Kidney glomerular epithelial cell (primary cell): ENCODE results near the gene CLEC16A.
A peak's percentile ranks its signal among the peaks of the same experiment; 100 is the strongest.
"Not testable (repeated sequence)": the region's sequence is repeated elsewhere in the genome, so short reads cannot be mapped to it uniquely, and the experiment has no call there.

Experiments used
- DNase-seq: peaks from one replicate; lab custom pipeline; 2025; lab: John Stamatoyannopoulos, UW

The CLEC16A gene

DNA sequence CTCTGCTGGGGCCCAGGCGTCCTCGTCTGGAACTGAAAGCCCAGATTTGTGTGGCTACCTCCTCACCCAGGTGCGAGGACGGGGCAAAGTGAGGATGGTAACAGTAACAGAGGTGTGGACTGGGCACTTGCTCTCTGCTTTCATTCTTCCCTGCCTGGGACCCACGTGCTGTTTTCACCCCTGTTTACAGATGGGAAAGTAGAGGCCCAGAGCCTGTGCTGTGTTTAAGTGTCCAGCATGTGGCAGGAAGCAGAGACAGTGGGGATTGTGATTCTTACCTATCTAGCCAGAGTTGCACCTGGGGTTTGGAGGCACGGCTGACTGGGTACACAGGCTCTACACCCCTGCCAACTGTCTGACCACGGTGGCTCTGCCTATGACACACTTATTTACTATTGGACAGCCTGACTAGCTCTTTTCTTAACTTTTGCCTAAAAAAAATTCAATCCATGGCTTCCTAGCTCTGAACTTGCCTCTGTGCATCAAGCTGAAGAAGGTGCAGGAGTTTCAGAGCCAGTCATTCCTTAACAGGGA is 155.4 kb downstream of the CLEC16A start:
- no peak for DNase-seq

DNA sequence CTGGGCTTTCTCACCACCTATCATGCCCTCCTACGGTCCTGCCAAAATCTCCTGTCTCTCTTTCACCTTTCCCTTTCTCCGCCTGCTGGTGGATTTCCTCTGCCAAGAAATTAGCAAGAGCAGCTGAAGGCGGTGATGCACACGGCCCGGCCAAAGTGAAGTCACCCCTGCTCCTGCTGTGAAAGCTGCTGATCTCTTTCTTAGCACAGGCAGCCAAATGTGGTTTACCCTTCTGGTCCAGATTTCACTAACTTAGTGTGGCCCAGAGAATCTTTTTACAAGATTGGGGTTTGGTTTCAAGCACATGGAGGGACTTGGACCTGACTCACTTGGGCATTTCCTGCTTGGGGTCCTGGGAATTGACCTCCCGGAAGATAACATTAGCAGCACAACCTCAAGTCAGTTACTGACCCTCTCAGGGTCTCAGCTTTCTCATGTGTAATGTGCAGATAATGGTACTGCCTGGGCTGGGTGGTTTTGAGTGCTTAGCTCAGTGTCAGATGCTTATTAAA is 155.9 kb downstream of the CLEC16A start:
- DNase-seq: peak; percentile 45

DNA sequence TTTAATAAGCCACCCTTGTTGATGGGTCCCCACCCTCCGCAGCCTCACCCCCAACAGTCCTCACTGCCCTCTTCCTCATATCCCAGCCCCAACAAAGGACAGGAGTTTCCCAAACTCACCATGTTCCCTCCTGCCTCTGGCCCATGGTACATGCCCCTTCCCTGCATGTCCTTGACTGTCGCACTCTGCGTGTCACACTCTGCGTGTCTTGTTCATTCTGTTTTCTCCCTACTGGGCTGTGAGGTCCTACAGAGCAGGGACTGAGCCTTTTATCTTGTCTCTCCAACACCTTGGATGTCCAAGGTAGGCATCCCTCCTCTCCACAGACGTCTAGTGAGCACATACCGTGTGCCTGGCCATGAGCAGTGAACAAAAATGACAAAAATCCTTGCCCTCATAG is 156.9 kb downstream of the CLEC16A start:
- DNase-seq: no peak

DNA sequence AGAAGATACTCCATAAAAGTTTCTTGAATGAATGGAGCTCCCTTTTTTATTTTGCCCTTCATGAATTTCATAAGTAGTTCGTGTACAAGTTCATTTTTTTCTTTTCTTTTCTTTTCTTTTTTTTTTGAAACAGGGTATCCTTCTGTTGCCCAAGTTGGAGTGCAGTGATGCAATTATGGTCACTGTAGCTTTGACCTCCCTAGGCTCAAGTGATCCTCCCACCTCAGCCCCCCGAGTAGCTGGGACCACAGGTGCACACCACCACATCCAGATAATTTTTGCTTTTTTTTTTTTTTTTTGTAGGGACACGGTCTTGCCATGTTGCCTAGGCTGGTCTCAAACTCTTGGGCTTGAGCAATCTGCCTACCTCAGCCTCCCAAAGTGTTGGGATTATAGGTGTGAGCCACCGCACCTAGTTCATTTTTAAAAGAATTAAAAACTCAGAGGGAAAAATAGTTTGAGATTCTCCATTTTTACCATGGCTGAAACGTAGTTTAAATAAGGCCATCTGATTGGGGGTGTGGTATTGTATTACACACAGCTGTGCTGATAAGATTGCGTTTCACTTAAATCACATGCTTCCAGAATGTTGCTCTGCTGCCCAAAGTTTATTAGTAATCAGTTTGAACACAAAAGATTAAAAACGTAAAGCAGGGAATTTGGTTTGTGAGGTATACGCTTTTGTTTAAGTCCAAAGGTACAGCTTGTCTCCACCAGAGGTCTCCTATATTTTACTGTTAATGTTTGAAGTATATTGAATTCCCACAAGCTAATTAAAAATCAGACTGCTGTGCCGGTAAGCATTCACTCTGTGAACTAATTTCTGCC is 157.5 kb downstream of the CLEC16A start:
- DNase-seq: no peak

DNA sequence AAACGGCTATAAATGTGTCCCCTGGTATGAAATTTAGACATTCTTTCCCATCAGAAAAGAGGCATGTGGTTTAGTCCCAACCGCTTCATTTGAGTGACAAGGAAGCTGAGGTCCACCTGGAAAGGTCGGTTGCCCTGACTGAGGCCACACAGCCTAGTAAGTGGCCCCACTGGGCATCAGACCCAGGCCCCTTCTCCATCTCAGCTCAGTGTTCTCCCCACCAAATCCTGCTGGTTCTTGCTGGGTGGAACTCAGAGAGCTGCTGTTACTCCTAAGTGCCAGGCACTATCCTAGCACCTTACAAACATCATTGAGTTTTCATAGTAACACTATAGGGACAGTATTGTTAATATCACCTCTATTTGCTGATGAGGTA is 158.1 kb downstream of the CLEC16A start:
- no peak for DNase-seq

DNA sequence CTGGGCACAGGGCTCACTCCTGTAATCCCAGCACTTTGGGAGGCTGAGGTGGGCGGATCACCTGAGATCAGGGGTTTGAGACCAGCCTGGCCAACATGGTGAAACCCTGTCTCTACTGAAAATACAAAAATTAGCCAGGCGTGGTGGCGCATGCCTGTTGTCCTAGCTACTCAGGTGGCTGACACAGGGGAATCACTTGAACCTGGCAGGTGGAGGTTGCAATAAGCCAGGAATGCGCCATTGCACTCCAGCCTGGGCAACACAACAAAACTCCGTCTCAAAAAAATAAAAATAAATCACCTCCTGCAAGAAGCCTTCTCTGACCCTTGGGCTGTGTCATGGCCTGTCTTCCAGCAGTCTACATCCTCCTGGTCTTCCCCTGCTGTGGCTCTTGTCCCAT is 158.9 kb downstream of the CLEC16A start:
- not testable (repeated sequence) for DNase-seq

DNA sequence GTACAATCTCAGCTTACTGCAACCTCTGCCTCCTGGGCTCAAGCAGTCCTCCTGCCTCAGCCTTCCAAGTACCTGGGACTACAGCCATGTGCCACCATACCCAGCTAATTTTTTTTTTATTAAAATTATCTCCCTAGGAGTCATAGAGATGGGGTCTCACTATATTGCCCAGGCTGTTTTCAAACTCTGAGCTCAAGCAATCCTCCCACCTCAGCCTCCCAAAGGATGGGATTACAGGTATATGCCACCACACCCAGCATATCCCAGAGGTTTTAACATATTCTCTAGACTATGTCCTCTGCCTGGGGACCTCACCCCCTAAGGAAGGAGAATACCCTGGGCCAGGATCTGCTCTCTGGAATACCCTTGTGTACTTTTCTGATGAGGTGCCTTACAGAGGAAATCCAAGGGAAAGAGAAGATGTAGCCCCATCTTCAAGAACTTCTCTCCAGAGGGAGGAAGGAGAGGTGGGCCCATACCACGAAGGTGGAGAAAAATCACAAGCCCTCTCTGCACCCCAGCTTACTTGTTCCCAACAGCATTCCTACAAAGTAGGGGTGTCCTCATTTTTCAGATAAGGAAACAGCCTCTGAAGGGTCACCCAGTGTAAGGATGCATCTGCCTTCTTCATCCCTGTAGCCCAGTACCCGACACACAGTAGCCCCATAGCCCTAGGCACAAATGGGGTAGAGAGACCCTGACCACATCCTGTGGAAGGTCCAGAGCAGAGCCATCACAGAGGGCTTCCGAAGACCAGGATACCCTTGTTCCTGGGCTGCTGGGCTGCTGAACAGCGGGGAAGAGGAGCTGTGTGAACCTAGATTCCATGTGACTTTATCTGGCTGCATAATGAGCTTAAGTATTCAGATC is 160.0 kb downstream of the CLEC16A start:
- no peak for DNase-seq

DNA sequence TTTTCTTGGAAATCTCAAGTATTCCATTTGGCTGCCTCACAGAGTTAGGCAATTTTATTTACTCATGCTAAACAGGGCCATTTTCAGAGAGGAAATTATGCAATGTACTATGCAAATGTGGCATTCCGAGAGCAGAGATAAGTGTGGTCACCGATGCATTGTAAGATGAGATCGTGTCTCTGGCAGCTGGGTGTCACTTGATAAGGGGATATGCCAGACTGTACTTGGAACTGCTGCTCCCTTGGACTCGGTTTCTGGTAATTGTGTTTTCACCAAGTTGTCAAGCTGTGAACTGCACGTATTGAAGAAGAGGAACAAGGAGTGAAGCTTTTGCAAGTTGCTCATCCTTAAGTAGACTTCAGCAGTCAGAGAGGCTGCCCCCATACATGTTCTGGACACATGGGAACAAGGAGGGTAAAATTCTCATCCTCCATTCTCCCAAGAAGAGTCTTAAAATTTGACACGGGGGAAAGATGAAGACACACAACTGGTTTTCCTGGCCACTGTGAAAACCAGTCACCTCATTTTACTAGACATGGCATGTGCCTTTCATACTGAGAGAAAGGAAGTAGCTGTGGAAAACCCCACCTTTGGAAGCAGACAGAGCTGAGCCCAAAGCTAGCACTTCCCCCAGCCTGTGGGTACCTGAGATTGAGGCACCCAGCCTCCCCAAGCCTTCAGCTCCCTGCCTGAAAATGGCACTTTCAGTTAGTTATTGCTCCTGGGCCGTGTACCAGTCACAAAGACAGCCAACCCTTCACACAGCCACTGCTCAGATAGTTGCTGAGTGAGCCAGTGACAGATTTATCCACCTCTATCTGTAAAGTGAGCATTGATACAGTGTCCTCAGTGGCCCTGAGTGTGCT is 160.9 kb downstream of the CLEC16A start:
- DNase-seq: peak; percentile 73

DNA sequence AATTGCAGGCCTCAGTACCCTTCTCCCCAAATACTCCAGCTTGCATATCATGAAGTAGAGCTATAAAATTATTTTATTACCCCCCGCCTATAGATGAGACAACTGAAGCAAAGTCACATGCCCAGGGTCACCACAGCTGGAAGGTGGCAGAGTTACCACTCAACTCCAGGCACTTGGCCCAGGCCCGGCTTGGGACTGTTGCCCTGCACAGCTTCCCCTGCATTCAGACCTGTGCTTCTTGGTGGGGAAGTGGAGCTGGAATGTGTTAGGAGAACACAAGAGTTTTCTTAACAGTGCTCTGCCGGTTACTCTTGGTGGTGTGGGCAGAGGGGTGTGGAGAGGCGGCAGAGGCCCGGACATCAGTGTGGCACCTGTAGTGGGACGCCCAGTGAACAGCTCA is 162.4 kb downstream of the CLEC16A start:
- DNase-seq: no peak

DNA sequence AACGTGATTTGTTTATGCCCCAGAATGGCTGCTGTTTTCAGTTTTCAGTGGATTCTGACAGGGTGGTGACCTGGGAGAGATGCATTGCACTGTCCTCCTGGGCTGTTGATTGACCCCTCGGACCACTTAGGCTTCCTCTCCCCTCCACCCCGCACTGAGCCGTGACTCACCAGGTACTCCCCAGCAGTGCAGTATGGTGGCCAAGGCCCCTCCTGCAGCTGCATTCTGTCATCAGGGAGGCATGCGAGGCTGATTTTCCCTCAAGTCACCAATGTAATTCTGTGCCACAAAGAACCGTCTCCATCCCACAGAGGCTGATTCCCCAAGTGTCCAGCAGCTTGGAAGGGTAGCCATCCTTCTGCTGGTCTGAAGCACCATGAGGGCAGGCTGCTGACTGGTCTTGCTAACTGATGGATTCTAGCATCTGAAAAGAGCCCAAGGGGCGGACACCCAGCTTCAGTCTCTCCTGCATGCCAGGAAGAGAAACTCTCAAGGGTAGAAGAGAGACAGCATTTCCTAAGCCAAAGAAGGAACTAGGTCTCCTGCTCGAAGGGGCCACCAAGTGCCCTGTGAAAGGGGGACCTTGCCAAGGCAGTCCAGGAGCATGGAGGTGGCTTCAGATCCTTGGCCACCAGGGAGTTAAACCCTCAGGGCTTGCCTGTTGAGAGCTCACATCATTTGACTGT is 163.6 kb downstream of the CLEC16A start:
- DNase-seq: no peak

DNA sequence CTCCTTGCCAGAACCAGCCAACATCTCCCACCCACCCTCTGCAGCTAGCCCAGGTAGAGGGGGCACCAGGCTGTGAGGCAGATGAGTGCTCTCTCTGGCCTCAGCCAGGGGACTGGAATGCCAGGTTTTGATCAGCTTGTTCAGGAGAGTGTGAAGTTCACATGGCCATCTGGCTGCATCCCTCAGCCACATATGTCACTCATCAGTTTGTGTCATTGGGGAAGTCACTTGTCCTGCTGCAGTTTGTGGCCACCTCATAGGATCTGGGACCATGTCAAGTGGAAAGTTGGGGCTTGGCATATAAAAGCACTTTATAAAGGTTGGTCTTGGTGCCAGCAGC is 164.1 kb downstream of the CLEC16A start:
- DNase-seq: no peak

DNA sequence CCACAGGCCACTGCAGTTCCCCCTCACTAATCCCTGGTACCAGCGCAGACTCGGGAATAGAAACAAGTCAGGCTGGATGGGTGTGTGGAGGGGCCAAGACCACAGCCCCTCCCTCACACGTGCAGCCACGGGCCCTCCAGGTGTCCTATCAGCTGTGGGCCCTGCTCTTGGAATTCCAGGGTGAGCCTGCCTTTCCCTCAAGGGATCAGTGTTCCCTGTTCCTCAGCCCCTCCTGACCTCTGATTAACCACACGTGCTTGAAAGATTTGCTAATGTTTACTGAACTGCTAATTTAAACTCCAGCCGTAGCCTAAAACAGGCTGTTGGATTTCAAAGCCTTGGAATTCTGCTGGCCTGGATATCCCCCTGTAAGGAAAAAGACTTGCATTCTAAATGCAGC is 165.2 kb downstream of the CLEC16A start:
- no peak for DNase-seq

DNA sequence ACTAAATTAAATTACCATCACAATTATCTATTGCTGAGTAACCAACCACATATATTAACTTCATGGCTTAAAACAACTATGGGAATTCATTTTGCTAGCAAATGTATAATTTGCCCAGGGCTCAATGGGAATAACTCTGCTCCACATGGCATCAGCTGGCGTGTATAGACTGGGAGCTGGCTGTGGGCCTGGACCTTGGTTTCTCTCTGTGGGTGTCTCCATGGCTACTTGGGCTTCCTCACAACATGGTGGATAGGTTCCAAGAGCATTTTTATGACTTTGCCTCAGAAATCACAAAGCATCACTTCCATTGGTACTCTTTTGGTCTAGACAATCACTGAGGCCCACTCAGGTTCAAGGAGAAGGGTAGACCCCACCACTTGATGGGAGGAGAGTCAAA is 166.8 kb downstream of the CLEC16A start:
- DNase-seq: no peak

DNA sequence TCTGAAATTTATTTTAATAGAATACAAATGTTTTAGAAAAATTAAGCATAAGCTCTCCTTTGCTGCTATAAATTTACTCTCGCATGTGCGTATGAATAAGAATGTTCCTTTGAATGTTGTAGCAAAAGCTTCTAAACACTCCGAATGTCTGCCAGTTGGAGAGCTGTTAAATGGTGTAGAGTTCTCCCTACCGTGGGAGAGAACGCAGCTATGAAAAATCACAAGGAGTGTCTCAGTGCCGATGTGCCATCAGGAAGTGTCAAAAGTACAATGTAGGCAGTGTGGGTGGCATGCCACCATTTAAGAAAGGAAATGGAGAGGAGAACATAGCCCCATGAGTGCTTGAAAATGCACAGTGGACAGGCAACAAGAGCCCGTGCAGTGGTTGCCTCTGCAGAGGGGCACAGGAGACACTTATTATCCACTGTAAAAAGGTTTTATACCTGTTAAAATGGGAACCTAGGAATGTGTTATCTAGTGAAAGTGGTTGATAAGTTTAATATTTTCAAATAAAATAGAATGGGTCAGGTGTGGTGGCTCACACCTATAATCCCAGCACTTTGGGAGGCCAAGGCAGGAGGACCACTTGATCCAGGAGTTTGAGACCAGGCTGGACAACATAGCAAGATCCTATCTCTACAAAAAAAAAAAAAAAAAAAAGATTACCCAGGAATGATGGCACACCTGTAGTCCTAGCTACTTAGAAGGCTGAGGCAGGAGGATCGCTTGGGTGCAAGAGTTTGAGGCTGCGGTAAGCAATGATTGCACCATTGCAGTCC is 167.7 kb downstream of the CLEC16A start:
- DNase-seq: no peak

DNA sequence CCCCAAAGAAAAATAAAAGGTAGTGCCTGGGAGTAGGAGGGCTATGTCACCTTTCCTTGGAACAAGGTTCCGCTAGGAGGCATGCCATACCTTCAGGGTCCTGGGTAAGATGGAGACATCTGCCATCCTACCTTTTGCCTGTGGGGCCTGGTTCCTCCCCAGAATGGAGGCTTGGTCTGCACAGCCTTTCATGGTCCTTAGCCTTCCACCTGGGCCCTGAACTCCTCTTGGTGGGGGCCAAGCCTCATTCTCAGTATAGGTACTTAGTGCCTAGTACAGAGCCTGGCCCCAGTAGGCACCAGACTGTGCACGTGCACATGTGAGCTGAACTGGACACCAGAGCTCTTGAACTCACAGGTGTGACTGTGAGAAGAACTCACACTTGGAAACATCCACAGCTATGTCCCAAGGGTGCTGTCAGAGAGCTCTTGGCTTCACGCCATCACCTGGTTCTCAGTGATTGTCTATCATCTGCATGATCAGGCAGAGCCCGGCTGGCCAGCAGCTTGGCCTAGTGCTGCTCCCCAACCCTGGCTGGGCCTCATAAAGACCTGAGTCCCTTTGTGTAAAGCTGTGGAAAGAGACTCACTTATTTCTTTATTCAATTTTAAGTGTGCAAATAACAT is 168.5 kb downstream of the CLEC16A start:
- no peak for DNase-seq

DNA sequence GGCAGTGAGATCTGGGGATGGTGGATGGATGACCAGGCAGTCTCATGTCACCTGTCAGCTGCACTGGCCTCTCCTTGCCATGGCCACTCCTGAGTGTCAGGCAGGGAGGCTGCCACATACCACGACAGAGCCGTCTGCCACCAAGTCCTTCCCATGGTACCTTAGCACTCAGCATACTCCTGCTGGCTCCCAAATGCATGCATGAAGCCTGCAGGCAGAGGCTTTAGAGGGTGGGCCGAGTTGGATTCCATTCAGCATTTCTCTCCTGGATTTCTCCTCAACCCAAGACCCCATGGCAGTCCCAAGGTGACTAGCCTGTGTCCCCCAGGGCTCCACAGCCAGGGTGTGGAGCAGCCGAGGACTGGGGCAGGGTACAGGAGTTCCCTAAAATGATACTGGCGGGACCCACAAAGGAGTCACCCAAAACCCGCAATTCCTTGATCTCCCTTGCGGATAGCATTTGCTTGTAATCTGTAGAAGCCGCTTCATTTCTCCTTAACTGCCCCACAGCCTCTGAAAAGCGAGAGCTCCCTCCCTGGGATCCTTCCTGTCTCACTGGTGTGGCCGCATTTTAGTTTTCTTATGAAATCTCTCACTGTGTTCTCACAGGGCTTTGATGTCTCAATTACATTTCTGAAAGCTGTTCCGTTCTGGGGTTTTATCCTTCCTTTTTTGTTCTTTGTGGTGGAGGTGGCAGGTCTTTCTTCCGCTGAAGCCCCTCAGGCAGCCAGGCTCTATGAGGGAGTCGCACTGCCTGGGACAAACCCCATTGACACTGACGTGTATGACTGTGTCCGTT is 170.2 kb downstream of the CLEC16A start:
- no peak for DNase-seq

DNA sequence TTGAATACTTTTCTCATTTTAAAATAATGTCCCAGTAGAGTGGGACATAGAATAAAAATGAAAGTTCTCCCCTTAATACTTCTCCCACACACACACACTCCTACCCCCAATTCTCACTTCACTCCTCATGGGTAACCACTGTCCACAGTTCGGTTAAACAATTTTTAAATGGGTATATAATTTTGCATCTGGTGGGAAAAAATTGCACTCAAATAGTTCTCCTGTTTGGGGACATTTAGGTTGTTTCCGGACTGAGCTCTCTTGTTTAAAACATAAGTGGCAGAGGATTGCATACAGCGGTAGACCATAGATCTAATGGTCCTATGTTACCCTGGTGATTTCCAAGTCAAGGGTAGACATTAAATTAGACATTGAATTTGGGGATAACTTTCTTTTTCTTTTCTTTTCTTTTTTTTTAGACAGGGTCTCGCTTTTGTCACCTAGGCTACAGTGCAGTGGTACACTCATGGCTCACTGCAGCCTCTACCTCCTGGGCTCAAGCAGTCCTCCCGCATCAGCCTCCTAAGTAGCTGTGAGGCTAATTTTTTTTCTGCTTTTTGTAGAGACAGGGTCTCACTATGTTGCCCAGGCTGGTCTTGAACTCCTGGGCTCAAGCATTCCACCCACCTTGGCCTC is 173.3 kb downstream of the CLEC16A start:
- DNase-seq: no peak

DNA sequence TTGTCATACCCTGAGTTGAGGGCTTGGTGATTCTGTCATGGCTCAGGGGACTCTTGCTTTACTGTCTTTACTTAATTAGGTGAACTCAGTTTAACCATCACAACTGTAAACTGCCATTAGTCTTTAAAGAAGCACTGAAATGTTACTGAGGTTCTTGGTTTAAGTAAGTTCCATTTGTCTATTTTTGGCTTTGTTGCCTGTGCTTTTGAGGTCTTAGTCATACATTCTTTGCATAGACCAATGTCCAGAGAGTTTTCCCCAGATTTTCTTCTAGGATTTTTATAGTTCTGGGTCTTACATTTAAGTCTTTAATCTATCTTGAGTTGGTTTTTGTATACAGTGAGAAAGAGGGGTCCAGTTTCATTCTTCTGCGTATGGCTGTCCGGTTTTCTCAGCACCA is 174.1 kb downstream of the CLEC16A start:
- DNase-seq: no peak
